A375 (cell line): Measurements from ENCODE around the gene PTH1R. TPM values are rescaled to one million over a fixed set of nuclear protein-coding genes. Genes with fewer than 3 reads are reported as not detected.

Experiments
- small RNA-seq: library from RNA; depleted of rRNA; stranded (forward); fragments of <200 nt; gene quantifications from one replicate; pipeline ENCODE3, GENCODE V24; 2014
- total RNA-seq: library from RNA; depleted of rRNA; stranded (reverse); fragments of >200 nt; shearing (Covaris generic); gene quantifications from 2 replicates; pipeline ENCODE4 v1.2.3, GENCODE V29; 2014; rRNA removed

Gene PTH1R
- 0.23 and 1.8 TPM in 2 replicates for total RNA-seq

GRCh38 chr3:46877406-46878125 is at the start of gene PTH1R:
Gene PTH1R (plus strand): TSS chr3:46877721. CDS start chr3:46883560, 5,839 bp downstream.

GRCh38 chr3:46863261-46863782 is 14.2 kb upstream of the PTH1R start, which contains the start of gene MYL3:
Gene MYL3 (minus strand): TSS chr3:46863444. CDS start chr3:46863390, 54 bp downstream.

Small RNAs within 50 kb of the gene (small RNA-seq; reads per million reads assigned to genes)
- not detected for gene AC109583.2

Other genes with a start within 250 kb of the PTH1R start
- 5.1 and 8.0 TPM in 2 replicates for gene ALS2CL, start 184.0 kb upstream of the PTH1R start, total RNA-seq
- gene TMIE, start 176.3 kb upstream of the PTH1R start, total RNA-seq: 0.23 and 0.48 TPM in 2 replicates
- not detected in 2 replicates for gene PRSS50, start 159.9 kb upstream of the PTH1R start, total RNA-seq
- gene MYL3, start 14.3 kb upstream of the PTH1R start, total RNA-seq: 0.16 TPM in 1 of 2 replicates, not detected in the other
- gene CCDC12, start 99.0 kb downstream of the PTH1R start, total RNA-seq: 52.2 and 64.9 TPM in 2 replicates
- 16.4 and 16.6 TPM in 2 replicates for gene NBEAL2, start 101.9 kb downstream of the PTH1R start, total RNA-seq